HepG2 (cell line): ENCODE results near the gene IL27RA. TPM values are rescaled to one million over a fixed set of nuclear protein-coding genes. Genes with fewer than 3 reads are reported as not detected.
A peak's percentile ranks its signal among the peaks of the same experiment; 100 is the strongest.

Source experiments
- ARNTL ChIP-seq: sonication (generic); formaldehyde crosslinking; IDR thresholded peaks from 2 replicates; pipeline ENCODE4 v1.4.0; 2020; ENCODE audit warnings: mild to moderate bottlenecking, missing genetic modification reagents
- BCL6 ChIP-seq: IDR thresholded peaks from 2 replicates; pipeline ENCODE4 v1.6.1; 2016; ENCODE audit warnings: missing genetic modification reagents, missing compliant biosample characterization
- CBX1 ChIP-seq: IDR thresholded peaks from one replicate; pipeline ENCODE4 v1.6.1; 2016; ENCODE audit warnings: antibody characterized with exemption, low read depth
- CHD4 ChIP-seq: fragments of 200-600 bp; sonication (generic); IDR thresholded peaks from 2 replicates; pipeline ENCODE4 v1.7.0; 2017; ENCODE audit warnings: mild to moderate bottlenecking, low read length, borderline replicate concordance
- ELF3 ChIP-seq: IDR thresholded peaks from 2 replicates; pipeline ENCODE4 v1.6.1; 2016; ENCODE audit warnings: missing genetic modification reagents, missing compliant biosample characterization
- HDAC2 ChIP-seq: sonication (generic); formaldehyde crosslinking; IDR thresholded peaks from 2 replicates; pipeline ENCODE4 v1.4.0; 2020; ENCODE audit warnings: missing genetic modification reagents
- HDAC6 ChIP-seq: fragments of 200-600 bp; sonication (generic); IDR thresholded peaks from 2 replicates; pipeline ENCODE4 v1.7.0; 2017; ENCODE audit warnings: mild to moderate bottlenecking, antibody characterized with exemption, low read length, low read depth
- HOXA3 ChIP-seq: sonication (generic); formaldehyde crosslinking; IDR thresholded peaks from 2 replicates; pipeline ENCODE4 v1.5.0; 2020; ENCODE audit warnings: missing genetic modification reagents
- LCORL ChIP-seq, 2 experiments: fragments of 450-650 bp in 1 of 2; sonication (generic) in 1 of 2; formaldehyde crosslinking in 1 of 2; IDR thresholded peaks; 2 replicates each; pipeline versions ENCODE4 v1.5.0 to v1.6.1; 2017 to 2020; ENCODE audit warnings: antibody characterized with exemption in 1 of 2, missing genetic modification reagents in 1 of 2
- PLSCR1 ChIP-seq: sonication (generic); formaldehyde crosslinking; IDR thresholded peaks from 2 replicates; pipeline ENCODE4 v1.5.0; 2020; ENCODE audit warnings: missing genetic modification reagents, mild to moderate bottlenecking, borderline replicate concordance
- POGZ ChIP-seq: sonication (generic); formaldehyde crosslinking; IDR thresholded peaks from 2 replicates; pipeline ENCODE4 v1.4.0; 2020; ENCODE audit warnings: mild to moderate bottlenecking, missing genetic modification reagents
- PREB ChIP-seq: sonication (generic); formaldehyde crosslinking; IDR thresholded peaks from 2 replicates; pipeline ENCODE4 v1.4.0; 2020; ENCODE audit warnings: missing genetic modification reagents
- SIN3A ChIP-seq: IDR thresholded peaks from 2 replicates; pipeline ENCODE4 v1.6.1; 2011; ENCODE audit warnings: low read depth, mild to moderate bottlenecking, control low read depth, low read length, borderline replicate concordance
- SOX6 ChIP-seq, 2 experiments: fragments of 450-650 bp in 1 of 2; sonication (generic) in 1 of 2; formaldehyde crosslinking in 1 of 2; IDR thresholded peaks; 2 replicates each; pipeline versions ENCODE4 v1.4.0 to v1.6.1; 2017 to 2020; ENCODE audit warnings: antibody characterized with exemption in 1 of 2, mild to moderate bottlenecking in 1 of 2, missing genetic modification reagents in 1 of 2
- TMF1 ChIP-seq: sonication (generic); formaldehyde crosslinking; IDR thresholded peaks from 2 replicates; pipeline ENCODE4 v1.8.1; 2022; ENCODE audit warnings: low read depth, missing genetic modification reagents
- UBTF ChIP-seq: sonication (generic); formaldehyde crosslinking; IDR thresholded peaks from 2 replicates; pipeline ENCODE4 v1.4.0; 2020; ENCODE audit warnings: mild to moderate bottlenecking, missing genetic modification reagents
- YY1 ChIP-seq: IDR thresholded peaks from 2 replicates; pipeline ENCODE4 v1.6.1; 2011; ENCODE audit warnings: low read length, low read depth, moderate library complexity, mild to moderate bottlenecking; ENCODE audit not compliant: insufficient read depth, insufficient replicate concordance
- ZNF414 ChIP-seq: sonication (generic); formaldehyde crosslinking; IDR thresholded peaks from 2 replicates; pipeline ENCODE4 v1.5.0; 2020; ENCODE audit warnings: missing genetic modification reagents
- ZNF430 ChIP-seq: sonication (generic); formaldehyde crosslinking; IDR thresholded peaks from 2 replicates; pipeline ENCODE4 v1.9.0; 2021; ENCODE audit warnings: mild to moderate bottlenecking, missing genetic modification reagents
- ZNF546 ChIP-seq: sonication (generic); formaldehyde crosslinking; conservative IDR thresholded peaks from 2 replicates; pipeline ENCODE4 v1.8.1; 2023; ENCODE audit warnings: mild to moderate bottlenecking, missing genetic modification reagents
- ZNF629 ChIP-seq: sonication (generic); formaldehyde crosslinking; conservative IDR thresholded peaks from 2 replicates; pipeline ENCODE4 v1.5.0; 2020; ENCODE audit warnings: missing genetic modification reagents
- ZNF770 ChIP-seq: sonication (generic); formaldehyde crosslinking; IDR thresholded peaks from 2 replicates; pipeline ENCODE4 v1.5.0; 2020; ENCODE audit warnings: mild to moderate bottlenecking, missing genetic modification reagents
- polyA plus RNA-seq, 8 experiments: library from polyadenylated mRNA; depleted of rRNA in 3 of 8; stranded (reverse) in 7 of 8; unstranded in 1 of 8; fragments of >200 nt; fragmentation: Illumina TruSeq in 4 of 8; extraction: Trizol in 4 of 8; gene quantifications; 2 replicates each; pipeline versions ENCODE4 v1.2.1 to v1.2.3, GENCODE V29; 2011 to 2016; ENCODE audit warnings: low read depth in 4 of 8, missing spikeins in 1 of 8, mixed read lengths in 1 of 8; ENCODE audit not compliant: insufficient read depth in 1 of 8
- total RNA-seq, 5 experiments: library from RNA; depleted of rRNA; stranded (reverse); fragments of >200 nt; fragmentation: Illumina TruSeq; extraction: Trizol; gene quantifications; 2 replicates each; pipeline ENCODE4 v1.2.3, GENCODE V29; 2016; ENCODE audit warnings: low read depth in 1 of 5

IL27RA gene
- total and polyA plus RNA-seq, 2 of the 13 experiments (the other 11 are each of a cell fraction or from before 2014, with no cell fraction given): 3.5 to 8.1 TPM

GRCh38 chr19:14005349-14006084 lies 26.0 kb upstream of the IL27RA start (continued):
- TF ChIP-seq UBTF (CRISPR knock-in tag) (no peak), SIN3A (no peak), CBX1 (peak; percentile 56), ARNTL (CRISPR knock-in tag) (0 out of 2 replicates have a peak, but pooled peaks have one; percentile 14), ZNF414 (CRISPR knock-in tag) (0 out of 2 replicates have a peak, but pooled peaks have one; percentile 24), ZNF629 (peak; percentile 100), POGZ (CRISPR knock-in tag) (peak; percentile 63; the same call in 1 of the 2 replicates), ZNF430 (CRISPR knock-in tag) (no peak), YY1 (peak; percentile 86), HOXA3 (CRISPR knock-in tag) (peak; percentile 36; the same call in 1 of the 2 replicates), TMF1 (no peak), HDAC2 (CRISPR knock-in tag) (peak; percentile 83), CHD4 (peak; percentile 100), LCORL (IDR thresholded peaks at IDR 0.05) (no peak), LCORL (CRISPR knock-in tag; IDR thresholded peaks at IDR 0.05) (0 out of 2 replicates have a peak, but pooled peaks have one; percentile 2), SOX6 (IDR thresholded peaks at IDR 0.05) (no peak), SOX6 (CRISPR knock-in tag; IDR thresholded peaks at IDR 0.05) (peak; percentile 45; the same call in 1 of the 2 replicates), ELF3 (CRISPR knock-in tag) (peak; percentile 34; the same call in 1 of the 2 replicates), HDAC6 (peak; percentile 78; the same call in 1 of the 2 replicates), BCL6 (CRISPR knock-in tag) (peak; percentile 5; the same call in 1 of the 2 replicates), ZNF546 (CRISPR knock-in tag) (no peak), ZNF770 (CRISPR knock-in tag) (no peak), PREB (no peak), PLSCR1 (CRISPR knock-in tag) (no peak)
